HEK293 (cell line): ENCODE results near the gene PMS1.

Experiments used
- CTCF ChIA-PET: fragments of 350-600 bp; formaldehyde crosslinking; extraction: SDS; loops from one replicate; lab custom pipeline; 2021; ENCODE audit warnings: antibody characterized with exemption; lab: Yijun Ruan, JAX
- POLR2A ChIA-PET: fragments of 300-600 bp; formaldehyde crosslinking; extraction: SDS; loops from one replicate; lab custom pipeline; 2020; ENCODE audit warnings: antibody characterized with exemption, inconsistent platforms; lab: Yijun Ruan, JAX
- H3K27ac ChIP-seq: fragments of 200-500 bp; sonication (Bioruptor generic); 2 replicates; pipeline ENCODE4 v1.5.1; 2014; ENCODE audit warnings: low read depth, low read length, control low read depth, inconsistent platforms; ENCODE audit errors: extremely low read depth
- H3K36me3 ChIP-seq, 2 experiments: fragments of 200-500 bp in 1 of 2; sonication (Bioruptor generic) in 1 of 2; 1 replicate in 1 of 2; 2 replicates in 1 of 2; pipeline ENCODE4 v1.5.1; 2014 to 2017; ENCODE audit warnings: inconsistent platforms in 2 of 2, low read length in 2 of 2; ENCODE audit not compliant: control insufficient read depth in 2 of 2, insufficient read depth in 1 of 2
- H3K4me1 ChIP-seq: fragments of 200-500 bp; sonication (Bioruptor generic); 2 replicates; pipeline ENCODE4 v1.5.1; 2014; ENCODE audit warnings: mild to moderate bottlenecking, low read length, inconsistent platforms; ENCODE audit not compliant: control insufficient read depth, insufficient read depth
- H3K4me3 ChIP-seq: 2 replicates; pipeline ENCODE4 v1.5.1; 2011; ENCODE audit warnings: low read depth, mild to moderate bottlenecking, control low read depth, low read length, moderate library complexity
- H3K9me3 ChIP-seq: fragments of 200-500 bp; sonication (Bioruptor generic); 2 replicates; pipeline ENCODE4 v1.5.1; 2014; ENCODE audit warnings: low read depth, low read length, inconsistent platforms; ENCODE audit not compliant: control insufficient read depth, insufficient read depth
- BCL11B ChIP-seq: fragments of 450-650 bp; formaldehyde crosslinking; IDR thresholded peaks from 2 replicates; pipeline ENCODE4 v1.5.1; 2016; ENCODE audit warnings: low read depth, missing biosample characterization, missing genetic modification characterization
- IKZF3 ChIP-seq: fragments of 450-650 bp; IDR thresholded peaks from 2 replicates; pipeline ENCODE4 v1.5.0; 2018; ENCODE audit warnings: missing biosample characterization, mild to moderate bottlenecking, missing genetic modification characterization, moderate library complexity
- MEIS1 ChIP-seq: sonication (generic); formaldehyde crosslinking; IDR thresholded peaks from 2 replicates; pipeline ENCODE4 v1.8.1; 2022; ENCODE audit warnings: missing genetic modification reagents, mild to moderate bottlenecking, borderline replicate concordance
- PRDM1 ChIP-seq: fragments of 450-650 bp; formaldehyde crosslinking; IDR thresholded peaks from 2 replicates; pipeline ENCODE4; 2016; ENCODE audit warnings: missing biosample characterization, missing genetic modification characterization
- ZBTB49 ChIP-seq: fragments of 450-650 bp; formaldehyde crosslinking; IDR thresholded peaks from 2 replicates; pipeline ENCODE4 v1.5.1; 2016; ENCODE audit warnings: missing biosample characterization, missing genetic modification characterization, low read depth
- ZFP69B ChIP-seq: fragments of 450-650 bp; formaldehyde crosslinking; IDR thresholded peaks from 2 replicates; pipeline ENCODE4 v1.5.1; 2016; ENCODE audit warnings: missing biosample characterization, missing genetic modification characterization
- ZNF112 ChIP-seq: fragments of 450-650 bp; formaldehyde crosslinking; IDR thresholded peaks from 2 replicates; pipeline ENCODE4 v1.5.0; 2017; ENCODE audit warnings: missing biosample characterization, missing genetic modification characterization
- ZNF175 ChIP-seq: fragments of 450-650 bp; formaldehyde crosslinking; IDR thresholded peaks from 2 replicates; pipeline ENCODE4 v1.5.1; 2016; ENCODE audit warnings: missing biosample characterization, missing genetic modification characterization
- ZNF26 ChIP-seq: fragments of 450-650 bp; formaldehyde crosslinking; IDR thresholded peaks from 2 replicates; pipeline ENCODE4 v1.5.1; 2016; ENCODE audit warnings: missing biosample characterization, missing genetic modification characterization
- ZNF335 ChIP-seq: fragments of 450-650 bp; formaldehyde crosslinking; conservative IDR thresholded peaks from 2 replicates; pipeline ENCODE4 v1.5.1; 2016; ENCODE audit warnings: missing biosample characterization, missing genetic modification characterization
- ZNF394 ChIP-seq: fragments of 450-650 bp; formaldehyde crosslinking; IDR thresholded peaks from 2 replicates; pipeline ENCODE4 v1.5.1; 2016; ENCODE audit warnings: missing biosample characterization, missing genetic modification characterization, mild to moderate bottlenecking, moderate library complexity, borderline replicate concordance
- ZNF529 ChIP-seq: fragments of 450-650 bp; formaldehyde crosslinking; IDR thresholded peaks from 2 replicates; pipeline ENCODE4 v1.5.1; 2017; ENCODE audit warnings: missing genetic modification characterization, missing biosample characterization; ENCODE audit not compliant: insufficient replicate concordance
- ZNF561 ChIP-seq: fragments of 450-650 bp; IDR thresholded peaks from 2 replicates; pipeline ENCODE4 v1.5.1; 2018; ENCODE audit warnings: missing biosample characterization, missing genetic modification characterization, borderline replicate concordance
- ZNF585B ChIP-seq: fragments of 450-650 bp; formaldehyde crosslinking; IDR thresholded peaks from 2 replicates; pipeline ENCODE4 v1.5.1; 2016; ENCODE audit warnings: missing biosample characterization, missing genetic modification characterization
- ZNF658 ChIP-seq: fragments of 450-650 bp; formaldehyde crosslinking; IDR thresholded peaks from 2 replicates; pipeline ENCODE4; 2016; ENCODE audit warnings: missing biosample characterization, missing genetic modification characterization
- ZNF664 ChIP-seq: fragments of 450-650 bp; formaldehyde crosslinking; IDR thresholded peaks from 2 replicates; pipeline ENCODE4 v1.5.1; 2016; ENCODE audit warnings: missing biosample characterization, missing genetic modification characterization
- ZSCAN30 ChIP-seq: fragments of 450-650 bp; IDR thresholded peaks from 2 replicates; pipeline ENCODE4 v1.5.1; 2018; ENCODE audit warnings: missing biosample characterization, mild to moderate bottlenecking, missing genetic modification characterization, moderate library complexity

PMS1 gene

DNA sequence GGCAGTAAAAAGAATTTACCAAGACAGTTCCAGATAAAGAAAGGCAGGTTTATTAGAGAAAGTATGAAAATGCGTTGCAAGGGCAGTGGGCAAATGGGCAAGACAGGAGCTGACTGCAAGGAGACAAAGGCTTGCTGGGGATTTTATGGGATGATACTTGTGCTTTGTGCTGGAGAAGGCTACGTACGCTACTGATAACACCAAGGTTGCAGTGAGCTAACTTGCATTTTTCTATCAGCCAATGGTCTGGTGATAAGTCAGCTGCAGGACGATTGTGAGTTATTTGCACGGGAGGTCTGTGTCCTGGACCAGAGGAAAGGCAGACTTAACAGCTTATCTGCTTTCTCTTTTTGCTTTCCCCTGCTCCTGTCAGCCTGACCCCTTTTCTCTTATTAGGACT is 116.5 kb downstream of the PMS1 start:
- no peaks in the 10 kb centered on the region for H3K36me3 ChIP-seq
- ChIA-PET CTCF (interaction anchor here (0.6 to 1.3 kb wide), 2 partner anchors 102 to 144 kb away, joined by 4 read pairs; no protein-coding TSS in a partner anchor), POLR2A (no interaction called here)
- TF ChIP-seq PRDM1 (tag by site-specific recombination): peak; percentile 47; the same call in 1 of the 2 replicates
- no peak for TF ChIP-seq ZBTB49 (tag by site-specific recombination)
- no peak for TF ChIP-seq ZNF112
- TF ChIP-seq ZNF529: no peak
- no peak for TF ChIP-seq BCL11B (tag by site-specific recombination)
- H3K9me3 ChIP-seq: no peaks in the 10 kb centered on the region
- no peak overlapping the region for H3K27ac ChIP-seq
- no peak overlapping the region for H3K4me3 ChIP-seq
- H3K4me1 ChIP-seq: peaks cover 5% of the 10 kb centered on the region

DNA sequence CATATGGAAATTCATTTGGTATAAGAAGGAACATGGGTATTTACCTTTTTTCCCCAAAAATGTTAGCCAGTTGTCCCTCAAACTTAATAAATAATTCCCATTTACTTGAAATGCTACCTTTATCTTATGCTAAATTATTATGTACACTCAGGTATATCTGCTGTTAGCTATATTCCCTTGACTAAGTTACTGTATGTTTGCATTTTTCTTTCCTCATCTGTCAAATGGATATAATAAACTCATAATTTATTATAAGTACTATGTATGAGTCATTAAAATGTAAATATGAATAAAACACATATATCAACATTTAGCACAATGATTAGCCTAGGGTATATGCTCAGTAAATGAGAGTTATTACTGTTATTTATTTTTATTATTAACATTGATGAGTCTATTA is 117.4 kb downstream of the PMS1 start:
- no peak for TF ChIP-seq ZNF175 (tag by site-specific recombination)
- TF ChIP-seq ZNF394 (tag by site-specific recombination): no peak
- no peak for TF ChIP-seq ZNF585B
- TF ChIP-seq IKZF3 (tag by site-specific recombination): no peak
- ChIA-PET CTCF (interaction anchor here (1.3 kb wide), 1 partner anchor 103 kb away, joined by 4 read pairs; no protein-coding TSS in a partner anchor), POLR2A (no interaction called here)
- peaks cover 5% of the 10 kb centered on the region for H3K4me1 ChIP-seq
- H3K9me3 ChIP-seq: no peaks in the 10 kb centered on the region
- no peak overlapping the region for H3K27ac ChIP-seq
- H3K36me3 ChIP-seq: no peaks in the 10 kb centered on the region
- no peak overlapping the region for H3K4me3 ChIP-seq

DNA sequence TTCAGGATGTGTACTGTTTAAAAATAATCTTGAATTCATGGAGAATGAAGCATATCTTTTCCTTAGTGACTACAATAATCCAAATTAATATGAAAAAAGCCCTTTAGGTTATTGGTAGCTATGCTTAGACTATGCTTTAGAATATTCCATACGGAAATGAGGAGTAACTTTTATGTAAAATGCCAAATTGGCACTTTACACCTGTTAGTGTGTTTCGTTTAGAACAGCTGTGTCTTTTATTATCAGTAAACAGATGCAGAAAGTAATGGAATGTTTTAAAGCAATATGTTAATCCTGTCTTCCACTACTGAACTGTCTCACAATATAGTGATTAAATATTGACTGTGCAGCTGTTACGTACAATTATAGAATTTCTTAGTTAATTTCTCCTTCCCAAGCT is 129.6 kb downstream of the PMS1 start:
- ChIA-PET CTCF (interaction anchor here (0.6 kb wide), 1 partner anchor 977 kb away, joined by 3 read pairs; no protein-coding TSS in a partner anchor), POLR2A (interaction anchor here (0.7 kb wide), 1 partner anchor 151 kb away, joined by 4 read pairs; no protein-coding TSS in a partner anchor)
- no peak overlapping the region for H3K27ac ChIP-seq
- no peaks in the 10 kb centered on the region for H3K9me3 ChIP-seq
- no peak for TF ChIP-seq ZNF658 (tag by site-specific recombination)
- no peak for TF ChIP-seq ZFP69B (tag by site-specific recombination)
- TF ChIP-seq ZNF335 (tag by site-specific recombination): no peak
- no peak for TF ChIP-seq ZSCAN30
- TF ChIP-seq MEIS1 (CRISPR knock-in tag): no peak
- TF ChIP-seq ZNF561 (tag by site-specific recombination): no peak
- no peak for TF ChIP-seq ZNF26 (tag by site-specific recombination)
- TF ChIP-seq ZNF664 (tag by site-specific recombination): no peak
- no peaks in the 10 kb centered on the region for H3K36me3 ChIP-seq
- H3K4me3 ChIP-seq: no peak overlapping the region
- no peaks in the 10 kb centered on the region for H3K4me1 ChIP-seq
